ENCODE results near the gene ACAA1. TPM values are rescaled to one million over a fixed set of nuclear protein-coding genes. Genes with fewer than 3 reads are reported as not detected.

Gene ACAA1
- total and polyA plus RNA-seq, 9 of the 15 experiments (the other 6 are each of a cell fraction or from before 2014, with no cell fraction given): 4.0 to 88.9 (median 57.2) TPM

DNA sequence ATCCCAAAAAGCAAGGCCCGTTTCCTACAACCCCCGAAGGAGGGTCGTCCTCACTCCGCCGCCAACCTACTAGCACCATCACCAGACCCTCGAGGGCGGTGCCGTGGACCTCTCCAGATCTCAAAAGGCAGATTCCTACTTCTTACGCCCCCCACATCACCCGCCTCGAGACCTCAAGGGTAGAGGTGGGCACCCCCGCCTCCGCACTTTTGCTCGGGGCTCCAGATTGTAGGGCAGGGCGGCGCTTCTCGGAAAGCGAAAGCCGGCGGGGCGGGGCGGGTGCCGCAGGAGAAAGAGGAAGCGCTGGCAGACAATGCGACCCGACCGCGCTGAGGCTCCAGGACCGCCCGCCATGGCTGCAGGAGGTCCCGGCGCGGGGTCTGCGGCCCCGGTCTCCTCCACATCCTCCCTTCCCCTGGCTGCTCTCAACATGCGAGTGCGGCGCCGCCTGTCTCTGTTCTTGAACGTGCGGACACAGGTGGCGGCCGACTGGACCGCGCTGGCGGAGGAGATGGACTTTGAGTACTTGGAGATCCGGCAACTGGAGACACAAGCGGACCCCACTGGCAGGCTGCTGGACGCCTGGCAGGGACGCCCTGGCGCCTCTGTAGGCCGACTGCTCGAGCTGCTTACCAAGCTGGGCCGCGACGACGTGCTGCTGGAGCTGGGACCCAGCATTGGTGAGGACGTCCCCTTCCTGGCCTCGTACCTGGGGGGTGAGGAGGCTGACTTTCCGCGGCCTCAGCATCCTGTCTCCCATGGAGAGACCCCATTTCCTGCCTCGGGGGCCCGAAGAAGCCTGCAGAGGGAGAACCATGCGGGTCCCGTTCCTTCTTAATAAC, 1.6 kb upstream of the ACAA1 start, which contains the start of gene MYD88 (continued):
- TF ChIP-seq, protein P1, sequence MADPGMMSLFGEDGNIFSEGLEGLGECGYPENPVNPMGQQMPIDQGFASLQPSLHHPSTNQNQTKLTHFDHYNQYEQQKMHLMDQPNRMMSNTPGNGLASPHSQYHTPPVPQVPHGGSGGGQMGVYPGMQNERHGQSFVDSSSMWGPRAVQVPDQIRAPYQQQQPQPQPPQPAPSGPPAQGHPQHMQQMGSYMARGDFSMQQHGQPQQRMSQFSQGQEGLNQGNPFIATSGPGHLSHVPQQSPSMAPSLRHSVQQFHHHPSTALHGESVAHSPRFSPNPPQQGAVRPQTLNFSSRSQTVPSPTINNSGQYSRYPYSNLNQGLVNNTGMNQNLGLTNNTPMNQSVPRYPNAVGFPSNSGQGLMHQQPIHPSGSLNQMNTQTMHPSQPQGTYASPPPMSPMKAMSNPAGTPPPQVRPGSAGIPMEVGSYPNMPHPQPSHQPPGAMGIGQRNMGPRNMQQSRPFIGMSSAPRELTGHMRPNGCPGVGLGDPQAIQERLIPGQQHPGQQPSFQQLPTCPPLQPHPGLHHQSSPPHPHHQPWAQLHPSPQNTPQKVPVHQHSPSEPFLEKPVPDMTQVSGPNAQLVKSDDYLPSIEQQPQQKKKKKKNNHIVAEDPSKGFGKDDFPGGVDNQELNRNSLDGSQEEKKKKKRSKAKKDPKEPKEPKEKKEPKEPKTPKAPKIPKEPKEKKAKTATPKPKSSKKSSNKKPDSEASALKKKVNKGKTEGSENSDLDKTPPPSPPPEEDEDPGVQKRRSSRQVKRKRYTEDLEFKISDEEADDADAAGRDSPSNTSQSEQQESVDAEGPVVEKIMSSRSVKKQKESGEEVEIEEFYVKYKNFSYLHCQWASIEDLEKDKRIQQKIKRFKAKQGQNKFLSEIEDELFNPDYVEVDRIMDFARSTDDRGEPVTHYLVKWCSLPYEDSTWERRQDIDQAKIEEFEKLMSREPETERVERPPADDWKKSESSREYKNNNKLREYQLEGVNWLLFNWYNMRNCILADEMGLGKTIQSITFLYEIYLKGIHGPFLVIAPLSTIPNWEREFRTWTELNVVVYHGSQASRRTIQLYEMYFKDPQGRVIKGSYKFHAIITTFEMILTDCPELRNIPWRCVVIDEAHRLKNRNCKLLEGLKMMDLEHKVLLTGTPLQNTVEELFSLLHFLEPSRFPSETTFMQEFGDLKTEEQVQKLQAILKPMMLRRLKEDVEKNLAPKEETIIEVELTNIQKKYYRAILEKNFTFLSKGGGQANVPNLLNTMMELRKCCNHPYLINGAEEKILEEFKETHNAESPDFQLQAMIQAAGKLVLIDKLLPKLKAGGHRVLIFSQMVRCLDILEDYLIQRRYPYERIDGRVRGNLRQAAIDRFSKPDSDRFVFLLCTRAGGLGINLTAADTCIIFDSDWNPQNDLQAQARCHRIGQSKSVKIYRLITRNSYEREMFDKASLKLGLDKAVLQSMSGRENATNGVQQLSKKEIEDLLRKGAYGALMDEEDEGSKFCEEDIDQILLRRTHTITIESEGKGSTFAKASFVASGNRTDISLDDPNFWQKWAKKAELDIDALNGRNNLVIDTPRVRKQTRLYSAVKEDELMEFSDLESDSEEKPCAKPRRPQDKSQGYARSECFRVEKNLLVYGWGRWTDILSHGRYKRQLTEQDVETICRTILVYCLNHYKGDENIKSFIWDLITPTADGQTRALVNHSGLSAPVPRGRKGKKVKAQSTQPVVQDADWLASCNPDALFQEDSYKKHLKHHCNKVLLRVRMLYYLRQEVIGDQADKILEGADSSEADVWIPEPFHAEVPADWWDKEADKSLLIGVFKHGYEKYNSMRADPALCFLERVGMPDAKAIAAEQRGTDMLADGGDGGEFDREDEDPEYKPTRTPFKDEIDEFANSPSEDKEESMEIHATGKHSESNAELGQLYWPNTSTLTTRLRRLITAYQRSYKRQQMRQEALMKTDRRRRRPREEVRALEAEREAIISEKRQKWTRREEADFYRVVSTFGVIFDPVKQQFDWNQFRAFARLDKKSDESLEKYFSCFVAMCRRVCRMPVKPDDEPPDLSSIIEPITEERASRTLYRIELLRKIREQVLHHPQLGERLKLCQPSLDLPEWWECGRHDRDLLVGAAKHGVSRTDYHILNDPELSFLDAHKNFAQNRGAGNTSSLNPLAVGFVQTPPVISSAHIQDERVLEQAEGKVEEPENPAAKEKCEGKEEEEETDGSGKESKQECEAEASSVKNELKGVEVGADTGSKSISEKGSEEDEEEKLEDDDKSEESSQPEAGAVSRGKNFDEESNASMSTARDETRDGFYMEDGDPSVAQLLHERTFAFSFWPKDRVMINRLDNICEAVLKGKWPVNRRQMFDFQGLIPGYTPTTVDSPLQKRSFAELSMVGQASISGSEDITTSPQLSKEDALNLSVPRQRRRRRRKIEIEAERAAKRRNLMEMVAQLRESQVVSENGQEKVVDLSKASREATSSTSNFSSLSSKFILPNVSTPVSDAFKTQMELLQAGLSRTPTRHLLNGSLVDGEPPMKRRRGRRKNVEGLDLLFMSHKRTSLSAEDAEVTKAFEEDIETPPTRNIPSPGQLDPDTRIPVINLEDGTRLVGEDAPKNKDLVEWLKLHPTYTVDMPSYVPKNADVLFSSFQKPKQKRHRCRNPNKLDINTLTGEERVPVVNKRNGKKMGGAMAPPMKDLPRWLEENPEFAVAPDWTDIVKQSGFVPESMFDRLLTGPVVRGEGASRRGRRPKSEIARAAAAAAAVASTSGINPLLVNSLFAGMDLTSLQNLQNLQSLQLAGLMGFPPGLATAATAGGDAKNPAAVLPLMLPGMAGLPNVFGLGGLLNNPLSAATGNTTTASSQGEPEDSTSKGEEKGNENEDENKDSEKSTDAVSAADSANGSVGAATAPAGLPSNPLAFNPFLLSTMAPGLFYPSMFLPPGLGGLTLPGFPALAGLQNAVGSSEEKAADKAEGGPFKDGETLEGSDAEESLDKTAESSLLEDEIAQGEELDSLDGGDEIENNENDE (IDR thresholded peaks at IDR 0.05; ENCODE audit: low read depth, low read length): no peak
- TF ChIP-seq, protein P2, sequence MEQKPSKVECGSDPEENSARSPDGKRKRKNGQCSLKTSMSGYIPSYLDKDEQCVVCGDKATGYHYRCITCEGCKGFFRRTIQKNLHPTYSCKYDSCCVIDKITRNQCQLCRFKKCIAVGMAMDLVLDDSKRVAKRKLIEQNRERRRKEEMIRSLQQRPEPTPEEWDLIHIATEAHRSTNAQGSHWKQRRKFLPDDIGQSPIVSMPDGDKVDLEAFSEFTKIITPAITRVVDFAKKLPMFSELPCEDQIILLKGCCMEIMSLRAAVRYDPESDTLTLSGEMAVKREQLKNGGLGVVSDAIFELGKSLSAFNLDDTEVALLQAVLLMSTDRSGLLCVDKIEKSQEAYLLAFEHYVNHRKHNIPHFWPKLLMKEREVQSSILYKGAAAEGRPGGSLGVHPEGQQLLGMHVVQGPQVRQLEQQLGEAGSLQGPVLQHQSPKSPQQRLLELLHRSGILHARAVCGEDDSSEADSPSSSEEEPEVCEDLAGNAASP (IDR thresholded peaks at IDR 0.05): no peak
- TF ChIP-seq, protein P3, sequence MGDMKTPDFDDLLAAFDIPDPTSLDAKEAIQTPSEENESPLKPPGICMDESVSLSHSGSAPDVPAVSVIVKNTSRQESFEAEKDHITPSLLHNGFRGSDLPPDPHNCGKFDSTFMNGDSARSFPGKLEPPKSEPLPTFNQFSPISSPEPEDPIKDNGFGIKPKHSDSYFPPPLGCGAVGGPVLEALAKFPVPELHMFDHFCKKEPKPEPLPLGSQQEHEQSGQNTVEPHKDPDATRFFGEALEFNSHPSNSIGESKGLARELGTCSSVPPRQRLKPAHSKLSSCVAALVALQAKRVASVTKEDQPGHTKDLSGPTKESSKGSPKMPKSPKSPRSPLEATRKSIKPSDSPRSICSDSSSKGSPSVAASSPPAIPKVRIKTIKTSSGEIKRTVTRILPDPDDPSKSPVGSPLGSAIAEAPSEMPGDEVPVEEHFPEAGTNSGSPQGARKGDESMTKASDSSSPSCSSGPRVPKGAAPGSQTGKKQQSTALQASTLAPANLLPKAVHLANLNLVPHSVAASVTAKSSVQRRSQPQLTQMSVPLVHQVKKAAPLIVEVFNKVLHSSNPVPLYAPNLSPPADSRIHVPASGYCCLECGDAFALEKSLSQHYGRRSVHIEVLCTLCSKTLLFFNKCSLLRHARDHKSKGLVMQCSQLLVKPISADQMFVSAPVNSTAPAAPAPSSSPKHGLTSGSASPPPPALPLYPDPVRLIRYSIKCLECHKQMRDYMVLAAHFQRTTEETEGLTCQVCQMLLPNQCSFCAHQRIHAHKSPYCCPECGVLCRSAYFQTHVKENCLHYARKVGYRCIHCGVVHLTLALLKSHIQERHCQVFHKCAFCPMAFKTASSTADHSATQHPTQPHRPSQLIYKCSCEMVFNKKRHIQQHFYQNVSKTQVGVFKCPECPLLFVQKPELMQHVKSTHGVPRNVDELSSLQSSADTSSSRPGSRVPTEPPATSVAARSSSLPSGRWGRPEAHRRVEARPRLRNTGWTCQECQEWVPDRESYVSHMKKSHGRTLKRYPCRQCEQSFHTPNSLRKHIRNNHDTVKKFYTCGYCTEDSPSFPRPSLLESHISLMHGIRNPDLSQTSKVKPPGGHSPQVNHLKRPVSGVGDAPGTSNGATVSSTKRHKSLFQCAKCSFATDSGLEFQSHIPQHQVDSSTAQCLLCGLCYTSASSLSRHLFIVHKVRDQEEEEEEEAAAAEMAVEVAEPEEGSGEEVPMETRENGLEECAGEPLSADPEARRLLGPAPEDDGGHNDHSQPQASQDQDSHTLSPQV (IDR thresholded peaks at IDR 0.05): no peak; the same call in 1 of the 2 replicates
- TF ChIP-seq, protein P4, sequence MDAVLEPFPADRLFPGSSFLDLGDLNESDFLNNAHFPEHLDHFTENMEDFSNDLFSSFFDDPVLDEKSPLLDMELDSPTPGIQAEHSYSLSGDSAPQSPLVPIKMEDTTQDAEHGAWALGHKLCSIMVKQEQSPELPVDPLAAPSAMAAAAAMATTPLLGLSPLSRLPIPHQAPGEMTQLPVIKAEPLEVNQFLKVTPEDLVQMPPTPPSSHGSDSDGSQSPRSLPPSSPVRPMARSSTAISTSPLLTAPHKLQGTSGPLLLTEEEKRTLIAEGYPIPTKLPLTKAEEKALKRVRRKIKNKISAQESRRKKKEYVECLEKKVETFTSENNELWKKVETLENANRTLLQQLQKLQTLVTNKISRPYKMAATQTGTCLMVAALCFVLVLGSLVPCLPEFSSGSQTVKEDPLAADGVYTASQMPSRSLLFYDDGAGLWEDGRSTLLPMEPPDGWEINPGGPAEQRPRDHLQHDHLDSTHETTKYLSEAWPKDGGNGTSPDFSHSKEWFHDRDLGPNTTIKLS (IDR thresholded peaks at IDR 0.05; ENCODE audit: borderline replicate concordance, low read depth): no peak; the same call in 1 of the 2 replicates
- TF ChIP-seq HOXB6 (CRISPR knock-in tag; IDR thresholded peaks at IDR 0.05; ENCODE audit: borderline replicate concordance): no peak
- TF ChIP-seq MTA3 (IDR thresholded peaks at IDR 0.05; ENCODE audit: borderline replicate concordance): 0 out of 2 replicates have a peak, but pooled peaks have one; percentile 70
- peak; percentile 60 for TF ChIP-seq SMARCA4 (IDR thresholded peaks at IDR 0.05)

Measured in K562 (cell line).